Kidney (tissue), 14 donors: ENCODE measurements around the gene ZNF132. TPM values are rescaled to one million over a fixed set of nuclear protein-coding genes. Genes with fewer than 3 reads are reported as not detected.
"Not testable (repeated sequence)": the region's sequence is repeated elsewhere in the genome, so short reads cannot be mapped to it uniquely, and the experiment has no call there.

Experiments
- DNase-seq, 5 donors: peaks; one replicate each; pipeline ENCODE4 v3.0.0-alpha.2; 2013 to 2020
- FAIRE-seq: peaks from 2 replicates; lab custom pipeline; 2012; peaks lifted over from hg19 to GRCh38; lab: Jason Lieb, UNC
- H3K27ac ChIP-seq, 2 donors: one replicate each; pipeline ENCODE4 v1.7.0; 2013; ENCODE audit warnings: low read depth in 2 of 2, low read length in 2 of 2, inconsistent platforms in 1 of 2
- H3K27me3 ChIP-seq: one replicate; pipeline ENCODE4 v1.7.1; 2013; ENCODE audit warnings: low read length, inconsistent platforms; ENCODE audit not compliant: control insufficient read depth, insufficient read depth
- H3K36me3 ChIP-seq, 3 donors: one replicate each; pipeline versions ENCODE4 v1.7.0 to v1.7.1; 2013; ENCODE audit warnings: low read length in 3 of 3, control low read depth in 1 of 3, inconsistent platforms in 1 of 3; ENCODE audit not compliant: insufficient read depth in 3 of 3, control insufficient read depth in 2 of 3
- H3K4me1 ChIP-seq, 3 donors: one replicate each; pipeline versions ENCODE4 v1.7.0 to v1.7.1; 2013; ENCODE audit warnings: low read length in 3 of 3, inconsistent platforms in 1 of 3, low read depth in 1 of 3; ENCODE audit not compliant: control insufficient read depth in 2 of 3, insufficient read depth in 2 of 3
- H3K4me3 ChIP-seq, 3 donors: one replicate each; pipeline versions ENCODE4 v1.7.0 to v1.8.1; 2013; ENCODE audit warnings: low read length in 3 of 3, control low read depth in 1 of 3, inconsistent platforms in 1 of 3
- H3K9ac ChIP-seq, 3 donors: one replicate each; pipeline versions ENCODE4 v1.7.0 to v1.7.1; 2013; ENCODE audit warnings: low read length in 3 of 3, control low read depth in 1 of 3, inconsistent platforms in 1 of 3
- H3K9me3 ChIP-seq, 3 donors: one replicate each; pipeline versions ENCODE4 v1.7.0 to v1.7.1; 2013; ENCODE audit warnings: low read length in 3 of 3, control low read depth in 1 of 3, inconsistent platforms in 1 of 3; ENCODE audit not compliant: control insufficient read depth in 2 of 3, insufficient read depth in 1 of 3
- intact Hi-C: fragments of 100-400 bp; cut with DNase I; formaldehyde crosslinking; loops from one replicate; pipeline ENCODE4 v1.11.1; 2022
- polyA plus RNA-seq: library from polyadenylated mRNA; stranded (reverse); fragments of 350-450 nt; fragmentation: Illumina TruSeq; extraction: RNeasy Lipid Tissue Mini Kit (QIAGEN cat#74804); gene quantifications from one replicate; pipeline ENCODE4 v1.2.3, GENCODE V29; 2014; ENCODE audit warnings: low read depth, low replicate concordance; ENCODE audit not compliant: insufficient read depth
- total RNA-seq: library from RNA; stranded (reverse); fragmentation: NEBNext Ultra II Directional; extraction: Animal tissue kit (Norgen Biotek cat#: 25700); gene quantifications from one replicate; pipeline ENCODE4 v1.2.1, GENCODE V29; 2021
- TF ChIP-seq, protein P1 (sequence below): IDR thresholded peaks from 3 replicates; pipeline ENCODE4 v1.5.1; 2012; ENCODE audit warnings: mild to moderate bottlenecking, moderate library complexity, borderline replicate concordance; ENCODE audit not compliant: insufficient read depth; ENCODE audit errors: extremely low read depth
- donor health status: control.
- donor health status: control.
- donor health status: control.
- donor health status: control.
- donor health status: control.
- donor health status: DM: yes; HTN: yes; CAD: no.
- donor health status: Normal renal cell carcinoma (clear cell type).

ZNF132 gene
- total and polyA plus RNA-seq, 2 donors from 2014 or later = 2.9 to 7.8 TPM

DNA sequence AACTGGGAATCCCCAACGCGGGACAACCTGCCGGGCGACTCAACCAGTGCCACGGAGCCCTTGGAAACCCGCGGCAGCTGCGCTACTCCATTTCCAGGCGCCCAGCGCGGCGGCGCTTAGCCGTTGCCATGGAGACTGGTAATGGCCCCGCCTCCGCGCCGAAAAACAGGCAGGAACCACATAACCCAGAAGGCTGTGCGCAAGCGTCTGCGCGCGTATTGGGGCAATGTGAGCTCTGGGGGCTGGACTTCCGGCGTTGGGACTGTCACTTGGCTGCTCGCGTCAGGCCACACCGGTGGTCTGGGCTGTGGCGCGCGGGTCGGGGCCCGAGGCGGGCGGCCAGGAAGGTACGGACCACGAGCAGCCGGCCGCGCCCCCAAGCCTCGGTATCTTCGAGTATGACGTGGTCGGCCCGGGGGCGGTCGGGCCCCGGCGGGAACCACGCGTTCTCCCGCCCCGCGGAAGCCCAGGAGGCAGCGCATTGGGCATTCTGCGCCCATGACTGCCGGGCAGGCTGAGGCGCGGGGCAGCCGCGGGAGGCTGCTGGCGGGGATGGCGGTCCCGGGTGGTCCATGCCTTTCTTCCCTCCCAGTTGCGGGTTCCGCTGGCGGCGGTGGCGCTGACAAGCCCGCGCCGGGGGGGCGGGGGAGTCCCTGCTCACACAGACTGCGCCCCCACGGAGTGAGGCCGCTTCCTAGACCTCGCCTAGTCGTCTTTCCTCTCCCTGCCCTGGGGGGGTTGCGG is 11.6 kb upstream of the ZNF132 start, which contains the start of gene ZNF324B:
Gene ZNF324B (plus strand): TSS at position 265 of the 744 bp plus-strand sequence. CDS start 2,080 bp downstream, outside the sequence.
- no peaks in the 10 kb centered on the region for H3K27me3 ChIP-seq
- intact Hi-C loops = no loop called here
- peak within 1 kb of the TSS; percentile 45 to 65 (median 61) for H3K9ac ChIP-seq
- H3K27ac ChIP-seq = peak within 1 kb of the TSS in 1 of 2 donors; percentile 71
- peak within 1 kb of the TSS; percentile 67 to 86 (median 80) for H3K4me3 ChIP-seq
- no peaks in the 10 kb centered on the region for H3K9me3 ChIP-seq
- TF ChIP-seq, protein P1, sequence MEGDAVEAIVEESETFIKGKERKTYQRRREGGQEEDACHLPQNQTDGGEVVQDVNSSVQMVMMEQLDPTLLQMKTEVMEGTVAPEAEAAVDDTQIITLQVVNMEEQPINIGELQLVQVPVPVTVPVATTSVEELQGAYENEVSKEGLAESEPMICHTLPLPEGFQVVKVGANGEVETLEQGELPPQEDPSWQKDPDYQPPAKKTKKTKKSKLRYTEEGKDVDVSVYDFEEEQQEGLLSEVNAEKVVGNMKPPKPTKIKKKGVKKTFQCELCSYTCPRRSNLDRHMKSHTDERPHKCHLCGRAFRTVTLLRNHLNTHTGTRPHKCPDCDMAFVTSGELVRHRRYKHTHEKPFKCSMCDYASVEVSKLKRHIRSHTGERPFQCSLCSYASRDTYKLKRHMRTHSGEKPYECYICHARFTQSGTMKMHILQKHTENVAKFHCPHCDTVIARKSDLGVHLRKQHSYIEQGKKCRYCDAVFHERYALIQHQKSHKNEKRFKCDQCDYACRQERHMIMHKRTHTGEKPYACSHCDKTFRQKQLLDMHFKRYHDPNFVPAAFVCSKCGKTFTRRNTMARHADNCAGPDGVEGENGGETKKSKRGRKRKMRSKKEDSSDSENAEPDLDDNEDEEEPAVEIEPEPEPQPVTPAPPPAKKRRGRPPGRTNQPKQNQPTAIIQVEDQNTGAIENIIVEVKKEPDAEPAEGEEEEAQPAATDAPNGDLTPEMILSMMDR = no peak
- DNase-seq (peak; percentile 97 to 99 (median 98)), FAIRE-seq (peak; percentile 44)
- H3K36me3 ChIP-seq = peaks cover 0 to 2% (median 0%) of the 10 kb centered on the region in 3 donors
- peaks cover 0 to 6% (median 0%) of the 10 kb centered on the region in 3 donors for H3K4me1 ChIP-seq

DNA sequence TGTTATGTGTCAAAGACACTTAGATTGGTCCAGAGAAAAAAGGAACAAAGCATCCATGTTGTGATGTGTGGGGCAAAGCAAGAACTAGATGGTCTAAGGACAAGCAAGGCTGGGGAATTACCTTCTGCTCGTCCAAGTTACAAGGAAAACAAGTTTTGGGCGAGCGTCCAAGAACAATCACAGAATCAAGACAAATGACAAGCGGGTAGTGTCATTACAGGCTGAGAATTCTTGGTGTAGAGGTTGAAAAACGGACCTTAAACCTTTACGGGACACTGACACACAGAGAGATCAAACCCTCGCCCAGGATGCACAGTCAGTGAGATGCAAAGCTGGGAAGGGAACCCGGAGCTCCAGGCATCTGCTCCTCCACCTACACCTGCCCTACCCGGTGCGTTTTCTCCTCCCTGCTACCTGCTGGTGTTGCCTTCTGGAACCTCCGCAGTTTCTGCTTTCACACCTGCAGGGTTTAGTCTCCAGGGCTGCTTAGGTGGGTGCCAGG is 11.0 kb upstream of the ZNF132 start:
- Histone ChIP-seq H3K27me3 (no peaks in the 10 kb centered on the region), H3K36me3 (peaks cover 0 to 2% (median 0%) of the 10 kb centered on the region in 3 donors), H3K27ac (peak overlapping the region in 1 of 2 donors; percentile 71), H3K4me3 (peak overlapping the region; percentile 67 to 86 (median 80)), H3K4me1 (peaks cover 0 to 6% (median 0%) of the 10 kb centered on the region in 3 donors), H3K9me3 (no peaks in the 10 kb centered on the region), H3K9ac (peak overlapping the region; percentile 14 to 45 (median 29))
- TF ChIP-seq, protein P1 = no peak
- DNase-seq = peak in 1 of 5 donors; percentile 53
- FAIRE-seq = no peak
- intact Hi-C loops = no loop called here

DNA sequence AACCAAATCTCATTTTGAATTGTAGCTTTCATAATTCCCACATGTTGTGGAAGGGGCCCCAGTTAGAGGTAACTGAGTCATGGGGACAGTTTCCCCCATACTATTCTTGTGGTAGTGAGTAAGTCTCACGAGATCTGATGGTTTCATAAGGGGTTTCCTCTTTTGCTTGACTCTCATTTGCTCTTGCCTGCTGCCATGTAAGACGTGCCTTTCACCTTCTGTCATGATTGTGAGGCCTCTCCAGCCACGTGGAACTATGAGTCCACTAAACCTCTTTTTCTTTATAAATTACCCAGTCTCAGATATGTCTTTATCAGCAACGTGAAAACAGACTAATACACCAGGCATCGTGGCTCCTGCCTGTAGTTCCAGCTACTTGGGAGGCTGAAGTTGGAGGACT is 10.0 kb upstream of the ZNF132 start:
- H3K9me3 ChIP-seq, intact Hi-C loops, H3K27me3 ChIP-seq, H3K36me3 ChIP-seq, FAIRE-seq, H3K4me3 ChIP-seq, H3K27ac ChIP-seq, DNase-seq, H3K4me1 ChIP-seq, H3K9ac ChIP-seq: not testable (repeated sequence)

GRCh38 chr19:58448860-58449259 is 8.9 kb upstream of the ZNF132 start:
- H3K4me1 ChIP-seq, H3K9me3 ChIP-seq, H3K27me3 ChIP-seq, H3K27ac ChIP-seq, H3K9ac ChIP-seq, DNase-seq, intact Hi-C loops, FAIRE-seq, H3K36me3 ChIP-seq, H3K4me3 ChIP-seq: not testable (repeated sequence)

GRCh38 chr19:58442986-58443385 is 3.0 kb upstream of the ZNF132 start:
- intact Hi-C loops, H3K9ac ChIP-seq, DNase-seq, H3K27ac ChIP-seq, H3K36me3 ChIP-seq, H3K27me3 ChIP-seq, FAIRE-seq, H3K4me3 ChIP-seq: not testable (repeated sequence)
- Histone ChIP-seq H3K4me1 (peaks cover 0 to 16% (median 9%) of the 10 kb centered on the region in 3 donors), H3K9me3 (peaks cover 1 to 11% (median 2%) of the 10 kb centered on the region in 3 donors)
